Fibroblast of skin of right quadriceps (primary cell): ENCODE results near the gene ARHGAP9.
"Not testable (repeated sequence)": the region's sequence is repeated elsewhere in the genome, so short reads cannot be mapped to it uniquely, and the experiment has no call there.

Source experiments
- DNase-seq: peaks from one replicate; pipeline ENCODE4 v3.0.0-alpha.2; 2013

ARHGAP9 gene

DNA sequence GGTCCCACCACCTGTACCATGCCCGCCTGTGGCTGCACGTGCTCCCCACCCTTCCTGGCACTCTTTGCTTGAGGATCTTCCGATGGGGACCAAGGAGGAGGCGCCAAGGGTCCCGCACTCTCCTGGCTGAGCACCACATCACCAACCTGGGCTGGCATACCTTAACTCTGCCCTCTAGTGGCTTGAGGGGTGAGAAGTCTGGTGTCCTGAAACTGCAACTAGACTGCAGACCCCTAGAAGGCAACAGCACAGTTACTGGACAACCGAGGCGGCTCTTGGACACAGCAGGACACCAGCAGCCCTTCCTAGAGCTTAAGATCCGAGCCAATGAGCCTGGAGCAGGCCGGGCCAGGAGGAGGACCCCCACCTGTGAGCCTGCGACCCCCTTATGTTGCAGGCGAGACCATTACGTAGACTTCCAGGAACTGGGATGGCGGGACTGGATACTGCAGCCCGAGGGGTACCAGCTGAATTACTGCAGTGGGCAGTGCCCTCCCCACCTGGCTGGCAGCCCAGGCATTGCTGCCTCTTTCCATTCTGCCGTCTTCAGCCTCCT, 23.4 kb downstream of the ARHGAP9 start:
- DNase-seq: peak; percentile 67

DNA sequence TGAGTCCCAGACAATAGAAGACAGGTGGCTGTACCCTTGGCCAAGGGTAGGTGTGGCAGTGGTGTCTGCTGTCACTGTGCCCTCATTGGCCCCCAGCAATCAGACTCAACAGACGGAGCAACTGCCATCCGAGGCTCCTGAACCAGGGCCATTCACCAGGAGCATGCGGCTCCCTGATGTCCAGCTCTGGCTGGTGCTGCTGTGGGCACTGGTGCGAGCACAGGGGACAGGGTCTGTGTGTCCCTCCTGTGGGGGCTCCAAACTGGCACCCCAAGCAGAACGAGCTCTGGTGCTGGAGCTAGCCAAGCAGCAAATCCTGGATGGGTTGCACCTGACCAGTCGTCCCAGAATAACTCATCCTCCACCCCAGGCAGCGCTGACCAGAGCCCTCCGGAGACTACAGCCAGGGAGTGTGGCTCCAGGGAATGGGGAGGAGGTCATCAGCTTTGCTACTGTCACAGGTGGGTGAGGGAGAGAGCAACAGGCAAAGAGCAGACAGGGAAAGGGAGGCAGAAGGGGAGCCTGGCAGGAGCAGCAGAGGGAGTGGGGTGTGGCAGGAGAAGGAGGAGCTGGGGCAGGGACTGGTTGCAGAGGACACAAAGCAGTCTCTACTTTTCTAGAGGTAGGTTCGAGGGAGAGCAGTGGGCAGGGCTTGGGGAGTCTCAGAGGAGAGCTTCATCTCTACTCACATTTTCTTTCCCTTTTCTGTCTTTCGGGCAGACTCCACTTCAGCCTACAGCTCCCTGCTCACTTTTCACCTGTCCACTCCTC, 24.1 kb downstream of the ARHGAP9 start:
- DNase-seq: no peak

GRCh38 chr12:57454566-57455373, 24.9 kb downstream of the ARHGAP9 start, which contains the start of gene INHBE:
Gene INHBE (plus strand): TSS chr12:57455307. CDS start chr12:57455537, 230 bp downstream.
- peak; percentile 97 for DNase-seq

GRCh38 chr12:57454213-57454565, 25.5 kb downstream of the ARHGAP9 start:
- DNase-seq: no peak

DNA sequence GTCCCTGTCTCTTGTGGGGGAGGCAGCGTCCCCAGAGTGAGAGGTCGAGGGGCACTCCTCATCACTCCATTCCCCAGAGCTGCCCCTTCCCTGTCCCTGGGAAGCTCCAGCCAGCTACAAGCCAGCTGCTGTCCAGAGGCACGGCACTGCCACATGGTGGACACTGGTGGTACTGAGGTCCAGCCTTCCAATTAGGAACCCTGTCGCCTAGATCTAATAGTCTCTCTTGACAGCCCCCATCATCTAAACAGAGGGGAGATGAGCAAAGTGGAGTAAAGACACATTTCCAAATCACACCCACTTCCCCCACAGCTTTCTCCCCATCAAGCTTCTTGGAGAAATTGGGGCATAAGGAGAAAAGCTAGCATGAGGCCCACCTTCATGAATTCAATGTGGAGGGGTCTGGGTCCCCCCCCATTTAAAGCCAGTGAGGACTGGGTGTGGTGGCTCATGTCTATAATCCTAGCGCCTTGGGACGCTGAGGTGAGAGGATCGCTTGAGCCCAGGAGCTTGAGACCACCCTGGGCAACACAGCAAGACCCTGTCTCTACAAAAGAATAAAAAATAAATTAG, 26.6 kb downstream of the ARHGAP9 start:
- peak; percentile 82 for DNase-seq

DNA sequence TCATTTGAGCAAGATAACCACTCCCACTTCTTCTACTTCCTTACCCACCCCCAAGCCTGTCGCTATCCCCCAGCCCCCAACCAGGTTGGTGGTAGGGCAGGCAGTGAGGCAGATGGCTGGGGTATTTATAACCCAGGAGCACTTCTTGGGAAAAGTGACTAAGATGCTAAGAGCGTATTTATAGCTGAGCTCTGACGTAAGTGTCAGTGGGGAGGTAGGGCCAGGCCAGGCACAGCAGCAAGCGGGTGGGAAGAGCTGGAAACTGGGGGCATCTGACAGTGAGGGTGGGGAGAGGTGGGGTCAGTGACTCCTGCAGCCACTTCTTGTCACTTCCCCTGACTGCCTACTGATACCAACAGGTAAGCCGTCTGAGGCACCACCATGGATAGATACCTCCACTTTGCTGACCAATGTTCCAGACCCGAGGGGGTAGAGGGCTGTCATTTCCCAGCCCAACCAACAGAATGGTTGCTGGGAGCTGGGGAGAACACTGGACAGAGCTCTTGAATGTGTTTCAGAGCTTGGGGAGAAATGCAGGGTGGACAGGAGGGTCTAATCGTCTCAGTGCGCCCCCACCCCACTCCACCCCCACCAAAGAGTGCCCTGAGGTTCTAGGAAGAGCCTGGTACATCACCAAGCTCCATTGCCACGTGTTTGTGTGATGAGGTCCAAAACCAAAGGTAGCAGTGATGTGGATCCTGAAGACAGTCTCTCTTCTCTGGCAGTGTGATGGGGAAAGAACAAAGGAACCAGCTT, 27.3 kb downstream of the ARHGAP9 start:
- peak; percentile 96 for DNase-seq

GRCh38 chr12:57451233-57451778, 28.4 kb downstream of the ARHGAP9 start:
- no peak for DNase-seq

GRCh38 chr12:57450057-57450456, 29.6 kb downstream of the ARHGAP9 start:
- DNase-seq: no peak

GRCh38 chr12:57449375-57449774, 30.3 kb downstream of the ARHGAP9 start:
- no peak for DNase-seq

DNA sequence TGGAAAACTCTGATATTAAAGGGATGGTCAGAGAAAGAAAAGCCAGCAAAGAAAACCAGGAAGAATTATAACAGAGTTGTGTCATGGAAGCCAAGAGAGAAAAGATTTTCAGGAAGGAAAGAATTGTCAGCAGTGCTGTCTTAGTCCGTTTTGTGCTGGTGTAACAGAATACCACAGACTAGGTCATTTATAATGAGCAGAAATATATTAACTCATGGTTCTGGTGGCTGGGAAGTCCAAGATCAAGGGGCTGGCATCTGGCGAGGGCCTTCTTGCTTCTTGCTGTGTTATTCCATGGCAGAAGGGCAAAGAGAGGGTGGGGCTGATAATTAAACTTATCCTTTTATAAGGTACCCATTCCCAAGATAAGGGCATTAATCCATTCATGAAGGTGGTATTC, 31.0 kb downstream of the ARHGAP9 start:
- DNase-seq: no peak

DNA sequence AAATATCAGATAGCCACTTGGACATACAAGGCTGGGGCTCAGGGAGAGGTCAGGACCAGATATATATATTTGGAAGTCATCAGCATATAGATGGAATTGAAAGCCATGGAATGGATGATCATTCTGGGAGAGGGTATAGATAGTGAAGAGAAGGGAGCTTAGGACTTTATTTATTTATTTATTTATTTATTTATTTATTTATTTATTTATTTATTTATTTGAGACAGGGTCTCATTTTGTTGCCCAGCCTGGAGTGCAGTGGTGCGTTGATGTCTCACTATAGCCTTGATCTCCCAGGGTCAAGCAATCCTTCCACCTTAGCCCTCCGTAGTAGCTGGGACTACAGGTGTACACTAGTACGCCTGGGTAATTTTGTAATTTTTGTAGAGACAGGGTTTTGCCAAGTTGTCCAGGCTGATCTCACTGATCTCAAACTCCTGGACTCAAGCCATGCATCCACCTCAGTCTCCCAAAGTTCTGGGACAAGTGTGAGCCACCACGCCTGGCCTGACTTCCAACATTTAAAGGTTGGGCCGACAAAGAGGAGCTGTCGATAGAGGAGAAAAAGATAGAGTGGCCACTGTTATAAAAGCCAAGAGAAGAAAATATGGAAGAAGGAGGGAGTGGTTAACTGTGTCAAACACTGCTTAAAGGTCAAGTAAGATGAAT, 33.2 kb downstream of the ARHGAP9 start:
- DNase-seq: no peak

DNA sequence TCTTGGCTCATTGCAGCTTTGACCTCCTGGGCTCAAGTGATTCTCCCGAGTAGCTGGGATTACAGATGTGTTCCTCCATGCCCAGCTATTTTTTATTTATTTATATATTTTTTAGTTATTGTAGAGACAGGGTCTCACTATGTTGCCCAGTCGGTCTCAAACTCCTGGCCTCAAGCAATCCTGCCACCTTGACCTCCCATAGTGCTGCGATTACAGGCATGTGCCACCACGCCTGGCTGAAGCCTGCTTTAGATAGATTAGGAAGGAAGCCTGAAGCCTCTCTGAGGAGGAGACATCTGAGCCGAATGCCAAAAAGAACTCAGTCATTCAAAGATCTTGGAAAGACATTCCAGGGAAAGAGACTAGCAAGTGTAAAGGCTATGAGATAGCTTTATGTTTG, 34.9 kb downstream of the ARHGAP9 start:
- no peak for DNase-seq

- not testable (repeated sequence) for DNase-seq
Observed at GRCh38 chr12:57444337-57444736, 35.3 kb downstream of the ARHGAP9 start.

DNA sequence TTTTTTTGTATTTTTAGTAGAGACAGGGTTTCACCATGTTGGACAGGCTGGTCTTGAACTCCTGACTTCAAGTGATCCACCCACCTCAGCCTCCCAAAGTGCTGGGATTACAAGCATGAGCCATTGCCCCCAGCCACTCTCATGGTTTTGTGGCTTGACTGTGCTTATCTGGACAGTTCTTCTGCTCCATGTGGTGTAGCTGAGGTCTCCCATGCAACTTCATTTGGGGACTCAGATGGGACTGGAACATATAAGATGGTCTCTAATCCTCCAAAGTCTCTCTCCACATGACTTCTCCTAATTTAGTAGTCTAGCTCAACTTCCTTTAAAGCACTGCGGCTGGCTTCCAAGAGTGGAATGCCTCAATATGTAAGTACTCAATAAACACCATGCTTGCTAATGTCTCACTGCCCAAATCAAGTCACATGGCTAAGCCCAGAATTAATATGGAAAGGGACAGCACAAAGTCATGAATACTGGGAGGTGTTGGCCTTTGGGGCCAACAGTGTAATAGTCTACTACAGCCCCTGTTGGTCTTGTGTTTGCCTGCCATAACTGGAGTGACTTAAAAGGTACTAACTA, 37.7 kb downstream of the ARHGAP9 start:
- no peak for DNase-seq

DNA sequence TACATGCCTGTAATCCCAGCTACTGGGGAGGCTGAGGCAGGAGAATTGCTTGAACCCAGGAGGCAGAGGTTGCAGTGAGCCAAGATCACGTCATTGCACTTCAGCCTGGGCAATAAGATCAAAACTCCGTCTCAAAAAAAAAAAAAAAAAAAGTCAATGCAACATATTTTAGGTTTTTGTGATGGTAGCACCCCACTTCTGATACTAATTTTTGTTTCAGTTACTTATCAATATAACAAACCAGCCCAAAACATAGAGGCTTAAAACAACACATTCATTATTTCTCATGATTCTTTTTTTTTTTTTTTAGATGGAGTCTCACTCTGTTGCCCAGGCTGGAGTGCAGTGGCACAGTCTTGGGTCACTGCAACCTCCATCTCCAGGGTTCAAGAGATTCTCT, 38.3 kb downstream of the ARHGAP9 start:
- not testable (repeated sequence) for DNase-seq

- no peak for DNase-seq
Observed at GRCh38 chr12:57439762-57440266, 39.9 kb downstream of the ARHGAP9 start.

GRCh38 chr12:57438400-57438799, 41.3 kb downstream of the ARHGAP9 start:
- DNase-seq: no peak

- DNase-seq: no peak
Observed at GRCh38 chr12:57435293-57435692, 44.4 kb downstream of the ARHGAP9 start.

DNA sequence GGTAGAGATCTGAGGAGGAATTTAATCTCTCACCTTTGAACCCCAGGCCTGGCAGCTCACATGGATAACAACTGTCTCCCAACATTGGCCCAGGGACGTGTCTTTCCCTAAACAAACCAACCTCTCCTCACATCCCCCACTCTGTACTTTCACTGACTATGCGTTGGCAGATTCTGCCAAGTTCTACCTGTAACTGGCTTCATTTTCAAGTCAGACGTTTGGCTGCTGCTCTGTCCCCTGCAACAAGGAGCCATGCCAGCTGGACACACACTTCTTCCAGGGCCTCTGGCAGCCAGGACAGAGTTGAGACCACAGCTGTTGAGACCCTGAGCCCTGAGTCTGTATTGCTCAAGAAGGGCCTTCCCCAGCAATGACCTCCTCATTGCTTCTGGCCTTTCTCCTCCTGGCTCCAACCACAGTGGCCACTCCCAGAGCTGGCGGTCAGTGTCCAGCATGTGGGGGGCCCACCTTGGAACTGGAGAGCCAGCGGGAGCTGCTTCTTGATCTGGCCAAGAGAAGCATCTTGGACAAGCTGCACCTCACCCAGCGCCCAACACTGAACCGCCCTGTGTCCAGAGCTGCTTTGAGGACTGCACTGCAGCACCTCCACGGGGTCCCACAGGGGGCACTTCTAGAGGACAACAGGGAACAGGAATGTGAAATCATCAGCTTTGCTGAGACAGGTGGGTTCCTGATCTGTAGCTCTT, 45.0 kb downstream of the ARHGAP9 start, which contains the start of gene INHBC:
Gene INHBC, plus strand, starts transcription at position 268 of the 707 bp plus-strand sequence. Its CDS starts 103 bp downstream, at position 371.
- DNase-seq: no peak

DNA sequence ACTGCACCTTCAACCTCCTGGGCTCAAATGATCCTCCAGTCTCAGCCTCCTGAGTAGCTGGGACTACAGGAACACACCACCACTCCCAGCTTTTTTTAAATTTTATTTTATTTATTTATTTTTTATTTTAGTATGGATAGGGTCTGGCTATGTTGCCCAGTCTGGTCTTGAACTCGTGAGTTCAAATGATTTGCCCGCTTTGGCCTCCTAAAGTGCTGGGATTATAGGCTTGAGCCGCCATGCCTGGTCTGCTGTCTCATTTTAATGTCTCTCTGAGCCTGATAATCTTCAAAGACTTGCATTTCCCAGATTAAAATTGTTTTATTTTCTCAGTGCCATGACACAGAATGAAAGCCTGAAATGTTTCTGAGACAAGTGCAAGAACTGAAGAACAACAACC, 46.3 kb downstream of the ARHGAP9 start:
- DNase-seq: no peak
